ENCODE measurements around the gene SRP54.

SRP54 gene

DNA sequence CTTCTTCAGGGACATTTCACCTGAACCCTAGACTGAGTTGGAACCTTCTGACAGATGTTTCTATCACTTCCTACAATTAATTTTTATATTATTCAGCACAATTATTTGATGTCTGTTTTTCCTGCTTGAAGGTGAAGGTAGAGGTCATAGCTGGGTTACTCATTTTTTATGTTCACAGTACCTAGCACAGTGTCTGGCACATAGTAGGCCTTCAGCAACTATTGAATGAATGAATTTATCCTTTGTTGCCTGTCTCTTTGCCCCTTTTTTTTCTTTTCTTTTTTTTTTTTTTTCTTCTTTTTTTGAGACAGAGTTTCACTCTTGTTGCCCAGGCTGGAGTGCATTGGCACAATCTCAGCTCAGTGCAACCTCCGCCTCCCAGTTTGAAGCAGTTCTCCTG, 33.8 kb downstream of the SRP54 start:
- H3K4me1 ChIP-seq (ENCODE audit: control insufficient read depth, insufficient read depth, low read length), result no peaks in the 10 kb centered on the region
- ChIA-PET CTCF (no interaction called here), POLR2A (no interaction called here)
- no peak overlapping the region for H3K4me3 ChIP-seq (ENCODE audit: low read depth, low read length)
- H3K27ac ChIP-seq (ENCODE audit: extremely low read depth, low read depth, low read length), result no peak overlapping the region
- H3K36me3 ChIP-seq (ENCODE audit: control insufficient read depth in 2 of 2, insufficient read depth in 1 of 2, low read length in 2 of 2), result peaks cover 78 to 83% of the 10 kb centered on the region in 2 experiments
- no peaks in the 10 kb centered on the region for H3K9me3 ChIP-seq (ENCODE audit: control insufficient read depth, insufficient read depth, low read depth, low read length)
- TF ChIP-seq, protein P1, sequence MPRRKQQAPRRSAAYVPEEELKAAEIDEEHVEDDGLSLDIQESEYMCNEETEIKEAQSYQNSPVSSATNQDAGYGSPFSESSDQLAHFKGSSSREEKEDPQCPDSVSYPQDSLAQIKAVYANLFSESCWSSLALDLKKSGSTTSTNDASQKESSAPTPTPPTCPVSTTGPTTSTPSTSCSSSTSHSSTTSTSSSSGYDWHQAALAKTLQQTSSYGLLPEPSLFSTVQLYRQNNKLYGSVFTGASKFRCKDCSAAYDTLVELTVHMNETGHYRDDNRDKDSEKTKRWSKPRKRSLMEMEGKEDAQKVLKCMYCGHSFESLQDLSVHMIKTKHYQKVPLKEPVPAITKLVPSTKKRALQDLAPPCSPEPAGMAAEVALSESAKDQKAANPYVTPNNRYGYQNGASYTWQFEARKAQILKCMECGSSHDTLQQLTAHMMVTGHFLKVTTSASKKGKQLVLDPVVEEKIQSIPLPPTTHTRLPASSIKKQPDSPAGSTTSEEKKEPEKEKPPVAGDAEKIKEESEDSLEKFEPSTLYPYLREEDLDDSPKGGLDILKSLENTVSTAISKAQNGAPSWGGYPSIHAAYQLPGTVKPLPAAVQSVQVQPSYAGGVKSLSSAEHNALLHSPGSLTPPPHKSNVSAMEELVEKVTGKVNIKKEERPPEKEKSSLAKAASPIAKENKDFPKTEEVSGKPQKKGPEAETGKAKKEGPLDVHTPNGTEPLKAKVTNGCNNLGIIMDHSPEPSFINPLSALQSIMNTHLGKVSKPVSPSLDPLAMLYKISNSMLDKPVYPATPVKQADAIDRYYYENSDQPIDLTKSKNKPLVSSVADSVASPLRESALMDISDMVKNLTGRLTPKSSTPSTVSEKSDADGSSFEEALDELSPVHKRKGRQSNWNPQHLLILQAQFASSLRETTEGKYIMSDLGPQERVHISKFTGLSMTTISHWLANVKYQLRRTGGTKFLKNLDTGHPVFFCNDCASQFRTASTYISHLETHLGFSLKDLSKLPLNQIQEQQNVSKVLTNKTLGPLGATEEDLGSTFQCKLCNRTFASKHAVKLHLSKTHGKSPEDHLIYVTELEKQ (tag by site-specific recombination; IDR thresholded peaks at IDR 0.05; ENCODE audit: borderline replicate concordance), result no peak
- TF ChIP-seq, protein P2, sequence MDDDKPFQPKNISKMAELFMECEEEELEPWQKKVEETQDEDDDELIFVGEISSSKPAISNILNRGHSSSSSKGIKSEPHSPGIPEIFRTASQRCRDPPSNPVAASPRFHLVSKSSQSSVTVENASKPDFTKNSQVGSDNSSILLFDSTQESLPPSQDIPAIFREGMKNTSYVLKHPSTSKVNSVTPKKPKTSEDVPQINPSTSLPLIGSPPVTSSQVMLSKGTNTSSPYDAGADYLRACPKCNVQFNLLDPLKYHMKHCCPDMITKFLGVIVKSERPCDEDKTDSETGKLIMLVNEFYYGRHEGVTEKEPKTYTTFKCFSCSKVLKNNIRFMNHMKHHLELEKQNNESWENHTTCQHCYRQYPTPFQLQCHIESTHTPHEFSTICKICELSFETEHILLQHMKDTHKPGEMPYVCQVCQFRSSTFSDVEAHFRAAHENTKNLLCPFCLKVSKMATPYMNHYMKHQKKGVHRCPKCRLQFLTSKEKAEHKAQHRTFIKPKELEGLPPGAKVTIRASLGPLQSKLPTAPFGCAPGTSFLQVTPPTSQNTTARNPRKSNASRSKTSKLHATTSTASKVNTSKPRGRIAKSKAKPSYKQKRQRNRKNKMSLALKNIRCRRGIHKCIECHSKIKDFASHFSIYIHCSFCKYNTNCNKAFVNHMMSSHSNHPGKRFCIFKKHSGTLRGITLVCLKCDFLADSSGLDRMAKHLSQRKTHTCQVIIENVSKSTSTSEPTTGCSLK (tag by site-specific recombination; IDR thresholded peaks at IDR 0.05), result no peak
- TF ChIP-seq, protein P3, sequence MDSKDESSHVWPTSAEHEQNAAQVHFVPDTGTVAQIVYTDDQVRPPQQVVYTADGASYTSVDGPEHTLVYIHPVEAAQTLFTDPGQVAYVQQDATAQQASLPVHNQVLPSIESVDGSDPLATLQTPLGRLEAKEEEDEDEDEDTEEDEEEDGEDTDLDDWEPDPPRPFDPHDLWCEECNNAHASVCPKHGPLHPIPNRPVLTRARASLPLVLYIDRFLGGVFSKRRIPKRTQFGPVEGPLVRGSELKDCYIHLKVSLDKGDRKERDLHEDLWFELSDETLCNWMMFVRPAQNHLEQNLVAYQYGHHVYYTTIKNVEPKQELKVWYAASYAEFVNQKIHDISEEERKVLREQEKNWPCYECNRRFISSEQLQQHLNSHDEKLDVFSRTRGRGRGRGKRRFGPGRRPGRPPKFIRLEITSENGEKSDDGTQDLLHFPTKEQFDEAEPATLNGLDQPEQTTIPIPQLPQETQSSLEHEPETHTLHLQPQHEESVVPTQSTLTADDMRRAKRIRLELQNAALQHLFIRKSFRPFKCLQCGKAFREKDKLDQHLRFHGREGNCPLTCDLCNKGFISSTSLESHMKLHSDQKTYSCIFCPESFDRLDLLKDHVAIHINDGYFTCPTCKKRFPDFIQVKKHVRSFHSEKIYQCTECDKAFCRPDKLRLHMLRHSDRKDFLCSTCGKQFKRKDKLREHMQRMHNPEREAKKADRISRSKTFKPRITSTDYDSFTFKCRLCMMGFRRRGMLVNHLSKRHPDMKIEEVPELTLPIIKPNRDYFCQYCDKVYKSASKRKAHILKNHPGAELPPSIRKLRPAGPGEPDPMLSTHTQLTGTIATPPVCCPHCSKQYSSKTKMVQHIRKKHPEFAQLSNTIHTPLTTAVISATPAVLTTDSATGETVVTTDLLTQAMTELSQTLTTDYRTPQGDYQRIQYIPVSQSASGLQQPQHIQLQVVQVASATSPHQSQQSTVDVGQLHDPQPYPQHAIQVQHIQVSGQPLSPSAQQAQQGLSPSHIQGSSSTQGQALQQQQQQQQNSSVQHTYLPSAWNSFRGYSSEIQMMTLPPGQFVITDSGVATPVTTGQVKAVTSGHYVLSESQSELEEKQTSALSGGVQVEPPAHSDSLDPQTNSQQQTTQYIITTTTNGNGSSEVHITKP (tag by site-specific recombination; IDR thresholded peaks at IDR 0.05), result no peak
- no peak for TF ChIP-seq ZXDB (tag by site-specific recombination; IDR thresholded peaks at IDR 0.05)
- no peak for TF ChIP-seq ZNF274 (IDR thresholded peaks at IDR 0.05; ENCODE audit: low read length)
- TF ChIP-seq ZNF274 (tag by site-specific recombination; IDR thresholded peaks at IDR 0.05; ENCODE audit: borderline replicate concordance), result no peak
- no peak for TF ChIP-seq KLF16 (tag by site-specific recombination; IDR thresholded peaks at IDR 0.05)
- TF ChIP-seq ZNF112 (tag by site-specific recombination; IDR thresholded peaks at IDR 0.05), result no peak
- TF ChIP-seq, protein P4, sequence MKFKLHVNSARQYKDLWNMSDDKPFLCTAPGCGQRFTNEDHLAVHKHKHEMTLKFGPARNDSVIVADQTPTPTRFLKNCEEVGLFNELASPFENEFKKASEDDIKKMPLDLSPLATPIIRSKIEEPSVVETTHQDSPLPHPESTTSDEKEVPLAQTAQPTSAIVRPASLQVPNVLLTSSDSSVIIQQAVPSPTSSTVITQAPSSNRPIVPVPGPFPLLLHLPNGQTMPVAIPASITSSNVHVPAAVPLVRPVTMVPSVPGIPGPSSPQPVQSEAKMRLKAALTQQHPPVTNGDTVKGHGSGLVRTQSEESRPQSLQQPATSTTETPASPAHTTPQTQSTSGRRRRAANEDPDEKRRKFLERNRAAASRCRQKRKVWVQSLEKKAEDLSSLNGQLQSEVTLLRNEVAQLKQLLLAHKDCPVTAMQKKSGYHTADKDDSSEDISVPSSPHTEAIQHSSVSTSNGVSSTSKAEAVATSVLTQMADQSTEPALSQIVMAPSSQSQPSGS (tag by site-specific recombination; IDR thresholded peaks at IDR 0.05; ENCODE audit: low read depth), result no peak
- no peak for TF ChIP-seq HOXC10 (CRISPR knock-in tag; IDR thresholded peaks at IDR 0.05)
- TF ChIP-seq ZBTB17 (tag by site-specific recombination; IDR thresholded peaks at IDR 0.05), result no peak
- no peak for TF ChIP-seq ZNF211 (tag by site-specific recombination; IDR thresholded peaks at IDR 0.05; ENCODE audit: low read depth)
- TF ChIP-seq, protein P5, sequence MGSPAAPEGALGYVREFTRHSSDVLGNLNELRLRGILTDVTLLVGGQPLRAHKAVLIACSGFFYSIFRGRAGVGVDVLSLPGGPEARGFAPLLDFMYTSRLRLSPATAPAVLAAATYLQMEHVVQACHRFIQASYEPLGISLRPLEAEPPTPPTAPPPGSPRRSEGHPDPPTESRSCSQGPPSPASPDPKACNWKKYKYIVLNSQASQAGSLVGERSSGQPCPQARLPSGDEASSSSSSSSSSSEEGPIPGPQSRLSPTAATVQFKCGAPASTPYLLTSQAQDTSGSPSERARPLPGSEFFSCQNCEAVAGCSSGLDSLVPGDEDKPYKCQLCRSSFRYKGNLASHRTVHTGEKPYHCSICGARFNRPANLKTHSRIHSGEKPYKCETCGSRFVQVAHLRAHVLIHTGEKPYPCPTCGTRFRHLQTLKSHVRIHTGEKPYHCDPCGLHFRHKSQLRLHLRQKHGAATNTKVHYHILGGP (tag by site-specific recombination; IDR thresholded peaks at IDR 0.05), result no peak
